ENCODE data around the gene ATP4A.

DNA sequence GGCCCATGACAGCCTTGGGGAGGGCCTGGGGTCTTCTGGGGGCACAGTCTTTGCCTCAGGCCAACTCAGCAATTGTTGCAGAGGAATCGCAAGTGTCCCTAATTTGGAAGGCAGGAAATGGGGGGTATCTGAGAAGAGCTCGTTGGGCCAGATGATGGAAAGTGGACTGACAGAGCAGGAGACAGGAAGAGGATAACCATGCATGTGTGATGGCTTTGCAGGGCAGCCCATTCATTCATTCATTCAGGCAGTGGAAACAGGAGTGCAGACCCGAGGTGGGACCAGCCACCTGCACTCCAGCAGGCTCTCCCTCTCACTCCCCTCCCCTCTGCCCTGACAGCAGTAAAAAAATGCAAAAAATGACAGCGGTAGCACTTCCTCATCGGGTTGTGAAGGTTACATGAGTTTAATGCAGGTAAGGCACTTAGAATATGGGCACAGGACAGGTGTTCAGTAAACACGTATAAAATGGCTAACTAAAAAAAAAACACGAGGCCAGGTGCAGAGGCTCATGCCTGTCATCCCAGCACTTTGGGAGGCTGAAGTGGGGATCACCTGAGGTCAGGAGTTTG, 23.0 kb downstream of the ATP4A start:
- TF ChIP-seq, protein P1, sequence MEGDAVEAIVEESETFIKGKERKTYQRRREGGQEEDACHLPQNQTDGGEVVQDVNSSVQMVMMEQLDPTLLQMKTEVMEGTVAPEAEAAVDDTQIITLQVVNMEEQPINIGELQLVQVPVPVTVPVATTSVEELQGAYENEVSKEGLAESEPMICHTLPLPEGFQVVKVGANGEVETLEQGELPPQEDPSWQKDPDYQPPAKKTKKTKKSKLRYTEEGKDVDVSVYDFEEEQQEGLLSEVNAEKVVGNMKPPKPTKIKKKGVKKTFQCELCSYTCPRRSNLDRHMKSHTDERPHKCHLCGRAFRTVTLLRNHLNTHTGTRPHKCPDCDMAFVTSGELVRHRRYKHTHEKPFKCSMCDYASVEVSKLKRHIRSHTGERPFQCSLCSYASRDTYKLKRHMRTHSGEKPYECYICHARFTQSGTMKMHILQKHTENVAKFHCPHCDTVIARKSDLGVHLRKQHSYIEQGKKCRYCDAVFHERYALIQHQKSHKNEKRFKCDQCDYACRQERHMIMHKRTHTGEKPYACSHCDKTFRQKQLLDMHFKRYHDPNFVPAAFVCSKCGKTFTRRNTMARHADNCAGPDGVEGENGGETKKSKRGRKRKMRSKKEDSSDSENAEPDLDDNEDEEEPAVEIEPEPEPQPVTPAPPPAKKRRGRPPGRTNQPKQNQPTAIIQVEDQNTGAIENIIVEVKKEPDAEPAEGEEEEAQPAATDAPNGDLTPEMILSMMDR (IDR thresholded peaks at IDR 0.05): no peak
- TF ChIP-seq POLR2AphosphoS5 (IDR thresholded peaks at IDR 0.05) (no peak), EP300 (IDR thresholded peaks at IDR 0.05) (no peak)

All from sigmoid colon (tissue), 4 donors.